Fibroblast of skin of abdomen (primary cell): ENCODE measurements around the gene MAMDC2.
A peak's percentile ranks its signal among the peaks of the same experiment; 100 is the strongest.

ENCODE experiments used
- DNase-seq: peaks from one replicate; pipeline ENCODE4 v3.0.0-alpha.2; 2013

Gene MAMDC2

GRCh38 chr9:70111042-70111602 is 67.5 kb downstream of the MAMDC2 start:
- peak; percentile 55 for DNase-seq

- no peak for DNase-seq
These were observed 68.1 kb downstream of the MAMDC2 start for GRCh38 chr9:70111641-70112236.

GRCh38 chr9:70112981-70113380 is 69.3 kb downstream of the MAMDC2 start:
- no peak for DNase-seq

- DNase-seq, result peak; percentile 59
These were observed 69.9 kb downstream of the MAMDC2 start for GRCh38 chr9:70113403-70114022.

GRCh38 chr9:70114898-70115297 is 71.2 kb downstream of the MAMDC2 start:
- DNase-seq, result no peak

- peak; percentile 89 for DNase-seq
These were observed 74.2 kb downstream of the MAMDC2 start for GRCh38 chr9:70117835-70118319.

- DNase-seq, result no peak
These were observed 76.1 kb downstream of the MAMDC2 start for GRCh38 chr9:70119786-70120185.

GRCh38 chr9:70120834-70121510 is 77.3 kb downstream of the MAMDC2 start:
- peak; percentile 93 for DNase-seq

- no peak for DNase-seq
These were observed 78.3 kb downstream of the MAMDC2 start for GRCh38 chr9:70121818-70122436.

GRCh38 chr9:70123695-70124094 is 80.0 kb downstream of the MAMDC2 start:
- DNase-seq, result no peak

GRCh38 chr9:70125621-70126263 is 82.1 kb downstream of the MAMDC2 start:
- no peak for DNase-seq

- no peak for DNase-seq
These were observed 83.4 kb downstream of the MAMDC2 start for GRCh38 chr9:70127036-70127435.

GRCh38 chr9:70127540-70128416 is 84.1 kb downstream of the MAMDC2 start:
- no peak for DNase-seq

- no peak for DNase-seq
These were observed 86.6 kb downstream of the MAMDC2 start for GRCh38 chr9:70130266-70130665.

GRCh38 chr9:70131296-70131695 is 87.6 kb downstream of the MAMDC2 start:
- no peak for DNase-seq

- peak; percentile 45 for DNase-seq
These were observed 89.9 kb downstream of the MAMDC2 start for GRCh38 chr9:70133253-70134208.

GRCh38 chr9:70134360-70134759 is 90.7 kb downstream of the MAMDC2 start:
- DNase-seq, result no peak

- DNase-seq, result no peak
These were observed 91.5 kb downstream of the MAMDC2 start for GRCh38 chr9:70135176-70135575.

- DNase-seq, result peak; percentile 49
These were observed 93.0 kb downstream of the MAMDC2 start for GRCh38 chr9:70136632-70137031.

- DNase-seq, result no peak
These were observed 93.9 kb downstream of the MAMDC2 start for GRCh38 chr9:70137577-70137976.
